ENCODE data around the gene CRYBB1.

DNA sequence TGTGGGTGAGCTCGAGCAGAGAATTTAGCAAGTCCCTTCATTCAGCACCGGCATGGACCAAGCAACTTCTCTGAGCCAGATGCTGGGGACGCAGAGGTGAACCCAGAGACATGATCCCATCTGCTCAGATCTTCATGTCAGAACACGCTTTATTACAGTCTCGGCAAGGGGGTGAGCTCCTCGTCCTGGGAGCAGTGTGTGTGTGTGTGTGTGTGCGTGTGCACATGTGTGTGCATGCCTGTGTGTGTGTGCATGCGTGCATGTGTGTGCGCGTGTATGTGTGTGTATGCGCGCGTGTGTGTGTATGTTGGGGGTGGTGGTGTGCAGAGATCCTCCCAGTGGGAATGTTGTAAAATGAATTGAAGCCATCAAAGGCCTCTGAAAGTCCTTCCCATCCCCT lies 49.3 kb upstream of the CRYBB1 start:
- TF ChIP-seq POLR2AphosphoS5 (IDR thresholded peaks at IDR 0.05; ENCODE audit: low read depth, low read length) (no peak), TAF1 (IDR thresholded peaks at IDR 0.05; ENCODE audit: borderline replicate concordance, low read depth, low read length) (no peak), SIN3A (IDR thresholded peaks at IDR 0.05; ENCODE audit: borderline replicate concordance, low read depth, low read length) (no peak), GABPA (IDR thresholded peaks at IDR 0.05; ENCODE audit: low read depth) (no peak), JUND (IDR thresholded peaks at IDR 0.05) (no peak), YY1 (IDR thresholded peaks at IDR 0.05; ENCODE audit: low read depth) (no peak), RAD21 (IDR thresholded peaks at IDR 0.05; ENCODE audit: low read length) (no peak), FOXJ3 (CRISPR knock-in tag; IDR thresholded peaks at IDR 0.05) (no peak)
- TF ChIP-seq, protein P1, sequence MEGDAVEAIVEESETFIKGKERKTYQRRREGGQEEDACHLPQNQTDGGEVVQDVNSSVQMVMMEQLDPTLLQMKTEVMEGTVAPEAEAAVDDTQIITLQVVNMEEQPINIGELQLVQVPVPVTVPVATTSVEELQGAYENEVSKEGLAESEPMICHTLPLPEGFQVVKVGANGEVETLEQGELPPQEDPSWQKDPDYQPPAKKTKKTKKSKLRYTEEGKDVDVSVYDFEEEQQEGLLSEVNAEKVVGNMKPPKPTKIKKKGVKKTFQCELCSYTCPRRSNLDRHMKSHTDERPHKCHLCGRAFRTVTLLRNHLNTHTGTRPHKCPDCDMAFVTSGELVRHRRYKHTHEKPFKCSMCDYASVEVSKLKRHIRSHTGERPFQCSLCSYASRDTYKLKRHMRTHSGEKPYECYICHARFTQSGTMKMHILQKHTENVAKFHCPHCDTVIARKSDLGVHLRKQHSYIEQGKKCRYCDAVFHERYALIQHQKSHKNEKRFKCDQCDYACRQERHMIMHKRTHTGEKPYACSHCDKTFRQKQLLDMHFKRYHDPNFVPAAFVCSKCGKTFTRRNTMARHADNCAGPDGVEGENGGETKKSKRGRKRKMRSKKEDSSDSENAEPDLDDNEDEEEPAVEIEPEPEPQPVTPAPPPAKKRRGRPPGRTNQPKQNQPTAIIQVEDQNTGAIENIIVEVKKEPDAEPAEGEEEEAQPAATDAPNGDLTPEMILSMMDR (IDR thresholded peaks at IDR 0.05) = no peak
- TF ChIP-seq, protein P2, sequence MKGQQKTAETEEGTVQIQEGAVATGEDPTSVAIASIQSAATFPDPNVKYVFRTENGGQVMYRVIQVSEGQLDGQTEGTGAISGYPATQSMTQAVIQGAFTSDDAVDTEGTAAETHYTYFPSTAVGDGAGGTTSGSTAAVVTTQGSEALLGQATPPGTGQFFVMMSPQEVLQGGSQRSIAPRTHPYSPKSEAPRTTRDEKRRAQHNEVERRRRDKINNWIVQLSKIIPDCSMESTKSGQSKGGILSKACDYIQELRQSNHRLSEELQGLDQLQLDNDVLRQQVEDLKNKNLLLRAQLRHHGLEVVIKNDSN (IDR thresholded peaks at IDR 0.05; ENCODE audit: borderline replicate concordance, low read depth) = no peak
